ENCODE data around the gene SARDH.

The SARDH gene

DNA sequence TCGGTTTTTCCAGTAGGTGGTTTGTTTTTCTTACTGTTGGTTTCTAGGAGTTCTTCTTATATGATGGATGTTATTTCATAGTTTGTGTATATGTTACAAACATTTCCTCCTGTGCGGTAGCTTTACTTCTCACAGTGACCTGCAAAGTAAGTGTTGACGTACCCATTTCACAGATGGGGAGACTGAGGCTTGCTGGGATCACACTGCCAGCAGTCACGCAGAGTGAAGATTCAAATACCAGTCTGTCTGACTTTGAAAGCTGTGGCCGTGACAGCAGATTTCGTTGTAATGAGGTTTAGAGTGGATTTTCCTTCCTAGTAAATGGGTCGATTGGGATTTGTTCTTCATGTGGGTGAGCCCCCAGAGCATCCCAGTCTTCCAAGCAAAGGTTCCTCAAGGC lies 89.0 kb downstream of the SARDH start:
- no peak overlapping the region for H3K18ac ChIP-seq (ENCODE audit: low read length)
- H3K23ac ChIP-seq (ENCODE audit: low read length): no peak overlapping the region
- H2BK120ac ChIP-seq (ENCODE audit: low read depth, low read length): no peak overlapping the region
- no peak overlapping the region for H3K4me3 ChIP-seq (ENCODE audit: low read length)
- no peaks in the 10 kb centered on the region for H3K36me3 ChIP-seq (ENCODE audit: control insufficient read depth, insufficient read depth, low read length)
- H3K79me1 ChIP-seq (ENCODE audit: low read length): no peaks in the 10 kb centered on the region
- no peak overlapping the region for H3K56ac ChIP-seq (ENCODE audit: low read length)
- no peak overlapping the region for H3K4me2 ChIP-seq (ENCODE audit: low read length)
- H2BK5ac ChIP-seq (ENCODE audit: low read length): no peak overlapping the region
- no peak for DNase-seq
- no CpG with 5 or more reads among the region's 7 CpGs for WGBS (ENCODE audit: extremely low coverage, insufficient coverage, low lambda C conversion rate)
- no peaks in the 10 kb centered on the region for H3K79me2 ChIP-seq (ENCODE audit: control insufficient read depth, insufficient read depth, low read length)
- H3K9ac ChIP-seq (ENCODE audit: low read length): no peak overlapping the region
- no peak overlapping the region for H2AK5ac ChIP-seq (ENCODE audit: low read length)
- no peak overlapping the region for H4K5ac ChIP-seq (ENCODE audit: low read length)
- no peak overlapping the region for H2BK15ac ChIP-seq (replicated peaks; ENCODE audit: low read depth)
- no peaks in the 10 kb centered on the region for H3K4me1 ChIP-seq (ENCODE audit: control insufficient read depth, low read depth, low read length)
- H3K27ac ChIP-seq (ENCODE audit: low read depth, low read length): no peak overlapping the region
- no peak overlapping the region for H3K4ac ChIP-seq (ENCODE audit: low read depth, low read length)
- H4K8ac ChIP-seq (ENCODE audit: low read depth, low read length): no peak overlapping the region
- H3K27me3 ChIP-seq (ENCODE audit: insufficient read depth, low read length, poor library complexity): no peaks in the 10 kb centered on the region

- Histone ChIP-seq H3K79me2 (ENCODE audit: control insufficient read depth, insufficient read depth, low read length) (no peaks in the 10 kb centered on the region), H2BK15ac (replicated peaks; ENCODE audit: low read depth) (no peak overlapping the region), H2AK5ac (ENCODE audit: low read length) (no peak overlapping the region), H3K56ac (ENCODE audit: low read length) (no peak overlapping the region), H2BK120ac (ENCODE audit: low read depth, low read length) (no peak overlapping the region), H3K79me1 (ENCODE audit: low read length) (no peaks in the 10 kb centered on the region), H3K27me3 (ENCODE audit: insufficient read depth, low read length, poor library complexity) (no peaks in the 10 kb centered on the region), H2BK5ac (ENCODE audit: low read length) (no peak overlapping the region), H3K4ac (ENCODE audit: low read depth, low read length) (no peak overlapping the region), H3K27ac (ENCODE audit: low read depth, low read length) (no peak overlapping the region), H3K4me2 (ENCODE audit: low read length) (no peak overlapping the region), H3K9ac (ENCODE audit: low read length) (no peak overlapping the region), H4K5ac (ENCODE audit: low read length) (no peak overlapping the region), H3K4me1 (ENCODE audit: control insufficient read depth, low read depth, low read length) (no peaks in the 10 kb centered on the region), H3K4me3 (ENCODE audit: low read length) (no peak overlapping the region), H3K36me3 (ENCODE audit: control insufficient read depth, insufficient read depth, low read length) (no peaks in the 10 kb centered on the region), H3K18ac (ENCODE audit: low read length) (no peak overlapping the region), H3K23ac (ENCODE audit: low read length) (no peak overlapping the region), H4K8ac (ENCODE audit: low read depth, low read length) (no peak overlapping the region)
- no CpG with 5 or more reads among the region's 25 CpGs for WGBS (ENCODE audit: extremely low coverage, insufficient coverage, low lambda C conversion rate)
- DNase-seq: no peak
Observed at GRCh38 chr9:133647765-133648469, 90.2 kb downstream of the SARDH start.

DNA sequence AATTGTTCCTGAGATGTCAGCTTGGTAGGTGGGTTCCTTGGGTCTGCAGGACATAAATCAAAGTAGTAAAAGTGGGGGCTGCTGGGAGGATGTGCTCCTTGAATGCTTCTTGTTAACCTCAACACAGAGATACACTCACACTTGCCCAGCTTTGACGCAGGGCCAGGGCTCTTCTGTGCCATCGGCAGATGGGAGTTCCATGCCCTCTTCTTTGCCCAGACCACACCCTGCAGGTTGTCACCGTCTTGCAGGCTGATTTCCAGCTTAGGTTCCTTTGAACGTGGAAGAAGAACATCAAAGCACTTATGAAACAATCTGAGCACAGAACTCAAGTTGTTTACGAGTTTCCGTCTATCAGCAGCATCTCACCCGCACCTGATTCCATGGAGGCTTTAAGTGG lies 91.0 kb downstream of the SARDH start:
- H4K8ac ChIP-seq (ENCODE audit: low read depth, low read length): no peak overlapping the region
- no peak for DNase-seq
- no peaks in the 10 kb centered on the region for H3K27me3 ChIP-seq (ENCODE audit: insufficient read depth, low read length, poor library complexity)
- no peaks in the 10 kb centered on the region for H3K79me2 ChIP-seq (ENCODE audit: control insufficient read depth, insufficient read depth, low read length)
- no peak overlapping the region for H2BK15ac ChIP-seq (replicated peaks; ENCODE audit: low read depth)
- no peak overlapping the region for H3K56ac ChIP-seq (ENCODE audit: low read length)
- H3K4ac ChIP-seq (ENCODE audit: low read depth, low read length): no peak overlapping the region
- no peaks in the 10 kb centered on the region for H3K79me1 ChIP-seq (ENCODE audit: low read length)
- no peak overlapping the region for H4K5ac ChIP-seq (ENCODE audit: low read length)
- H3K27ac ChIP-seq (ENCODE audit: low read depth, low read length): no peak overlapping the region
- no CpG with 5 or more reads among the region's 7 CpGs for WGBS (ENCODE audit: extremely low coverage, insufficient coverage, low lambda C conversion rate)
- H2BK5ac ChIP-seq (ENCODE audit: low read length): no peak overlapping the region
- H3K4me1 ChIP-seq (ENCODE audit: control insufficient read depth, low read depth, low read length): no peaks in the 10 kb centered on the region
- H2BK120ac ChIP-seq (ENCODE audit: low read depth, low read length): no peak overlapping the region
- H3K18ac ChIP-seq (ENCODE audit: low read length): no peak overlapping the region
- H3K4me3 ChIP-seq (ENCODE audit: low read length): no peak overlapping the region
- H3K23ac ChIP-seq (ENCODE audit: low read length): peak overlapping the region; percentile 85
- no peaks in the 10 kb centered on the region for H3K36me3 ChIP-seq (ENCODE audit: control insufficient read depth, insufficient read depth, low read length)
- H3K9ac ChIP-seq (ENCODE audit: low read length): no peak overlapping the region
- H3K4me2 ChIP-seq (ENCODE audit: low read length): no peak overlapping the region
- no peak overlapping the region for H2AK5ac ChIP-seq (ENCODE audit: low read length)

GRCh38 chr9:133645021-133645765 lies 93.0 kb downstream of the SARDH start:
- Histone ChIP-seq H2AK5ac (ENCODE audit: low read length) (no peak overlapping the region), H3K56ac (ENCODE audit: low read length) (no peak overlapping the region), H2BK15ac (replicated peaks; ENCODE audit: low read depth) (no peak overlapping the region), H3K4me2 (ENCODE audit: low read length) (no peak overlapping the region), H3K4me1 (ENCODE audit: control insufficient read depth, low read depth, low read length) (no peaks in the 10 kb centered on the region), H3K27me3 (ENCODE audit: insufficient read depth, low read length, poor library complexity) (no peaks in the 10 kb centered on the region), H2BK5ac (ENCODE audit: low read length) (no peak overlapping the region), H3K9ac (ENCODE audit: low read length) (no peak overlapping the region), H3K18ac (ENCODE audit: low read length) (no peak overlapping the region), H3K27ac (ENCODE audit: low read depth, low read length) (no peak overlapping the region), H4K5ac (ENCODE audit: low read length) (no peak overlapping the region), H4K8ac (ENCODE audit: low read depth, low read length) (no peak overlapping the region), H3K79me1 (ENCODE audit: low read length) (no peaks in the 10 kb centered on the region), H3K36me3 (ENCODE audit: control insufficient read depth, insufficient read depth, low read length) (no peaks in the 10 kb centered on the region), H3K4me3 (ENCODE audit: low read length) (no peak overlapping the region), H3K23ac (ENCODE audit: low read length) (no peak overlapping the region), H3K79me2 (ENCODE audit: control insufficient read depth, insufficient read depth, low read length) (no peaks in the 10 kb centered on the region), H3K4ac (ENCODE audit: low read depth, low read length) (no peak overlapping the region), H2BK120ac (ENCODE audit: low read depth, low read length) (no peak overlapping the region)
- no peak for DNase-seq
- WGBS (ENCODE audit: extremely low coverage, insufficient coverage, low lambda C conversion rate): no CpG with 5 or more reads among the region's 10 CpGs

DNA sequence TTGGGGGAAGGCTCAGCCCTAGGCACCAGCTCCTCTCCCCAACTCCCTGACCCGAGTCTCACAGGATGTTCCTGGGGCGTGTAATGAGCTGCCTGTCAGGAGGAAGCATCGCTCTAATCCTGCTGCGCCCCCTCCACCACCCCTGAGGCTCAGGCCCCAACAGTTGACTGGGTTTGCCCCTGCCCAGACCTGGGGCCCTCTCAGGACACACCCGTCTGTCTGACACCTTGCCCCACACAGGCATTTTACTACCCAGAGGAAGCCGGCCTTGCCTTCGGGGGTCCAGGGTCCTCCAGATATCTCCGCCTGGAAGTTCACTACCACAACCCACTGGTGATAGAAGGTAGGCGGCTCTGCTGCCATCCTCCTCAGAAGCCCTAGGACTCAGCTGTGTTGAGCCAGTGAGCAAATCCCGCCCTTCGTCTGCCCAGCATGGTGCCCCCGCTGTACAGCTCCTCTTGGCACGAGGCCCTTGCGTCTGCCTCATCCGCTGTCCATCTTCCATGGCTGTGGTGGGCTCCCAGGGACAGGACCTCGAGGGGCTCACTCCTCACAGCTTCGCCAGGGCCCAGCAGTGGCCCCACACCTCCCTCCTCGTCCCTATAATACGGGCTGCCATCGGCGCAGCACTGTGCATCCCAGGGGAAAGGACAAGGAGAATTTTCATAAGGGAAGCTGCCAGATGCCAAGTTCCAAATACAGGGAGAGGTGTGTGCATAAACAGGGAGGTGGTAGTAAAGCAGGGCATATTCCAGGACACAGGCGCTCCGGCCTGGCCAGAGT lies 94.0 kb downstream of the SARDH start:
- Histone ChIP-seq H3K4me2 (ENCODE audit: low read length) (no peak overlapping the region), H4K8ac (ENCODE audit: low read depth, low read length) (no peak overlapping the region), H3K18ac (ENCODE audit: low read length) (no peak overlapping the region), H3K4me1 (ENCODE audit: control insufficient read depth, low read depth, low read length) (no peaks in the 10 kb centered on the region), H3K79me2 (ENCODE audit: control insufficient read depth, insufficient read depth, low read length) (no peaks in the 10 kb centered on the region), H4K5ac (ENCODE audit: low read length) (no peak overlapping the region), H3K27me3 (ENCODE audit: insufficient read depth, low read length, poor library complexity) (no peaks in the 10 kb centered on the region), H3K56ac (ENCODE audit: low read length) (no peak overlapping the region), H3K4me3 (ENCODE audit: low read length) (no peak overlapping the region), H2BK15ac (replicated peaks; ENCODE audit: low read depth) (no peak overlapping the region), H3K9ac (ENCODE audit: low read length) (no peak overlapping the region), H3K36me3 (ENCODE audit: control insufficient read depth, insufficient read depth, low read length) (no peaks in the 10 kb centered on the region), H3K23ac (ENCODE audit: low read length) (no peak overlapping the region), H2BK5ac (ENCODE audit: low read length) (no peak overlapping the region), H2BK120ac (ENCODE audit: low read depth, low read length) (no peak overlapping the region), H3K27ac (ENCODE audit: low read depth, low read length) (no peak overlapping the region), H2AK5ac (ENCODE audit: low read length) (no peak overlapping the region), H3K79me1 (ENCODE audit: low read length) (no peaks in the 10 kb centered on the region), H3K4ac (ENCODE audit: low read depth, low read length) (no peak overlapping the region)
- no peak for DNase-seq
- WGBS (ENCODE audit: extremely low coverage, insufficient coverage, low lambda C conversion rate): no CpG with 5 or more reads among the region's 23 CpGs

All from mesendoderm (in vitro differentiated cells).